ENCODE measurements around the gene PDE6B. TPM values are rescaled to one million over a fixed set of nuclear protein-coding genes. Genes with fewer than 3 reads are reported as not detected.

PDE6B gene
- total RNA-seq, 2 experiments from 2014 or later: 11.4 to 12.4 TPM

- Histone ChIP-seq H3K4me1 (ENCODE audit: insufficient read depth, low read length) (peaks cover 21% of the 10 kb centered on the region), H3K27me3 (ENCODE audit: control insufficient read depth in 1 of 2, insufficient read depth in 2 of 2, low read length in 2 of 2) (no peaks in the 10 kb centered on the region), H3K9me3 (ENCODE audit: control insufficient read depth in 1 of 2, insufficient read depth in 1 of 2, low read length in 2 of 2) (no peaks in the 10 kb centered on the region), H3K4me3 (ENCODE audit: low read length) (no peak overlapping the region), H3K36me3 (ENCODE audit: insufficient read depth, low read length) (peaks cover 22% of the 10 kb centered on the region), H3K27ac (ENCODE audit: low read depth in 1 of 2, low read length in 2 of 2) (no peak overlapping the region)
- TF ChIP-seq CTCF (IDR thresholded peaks at IDR 0.05): no peak
- Mint-ChIP-seq H3K4me3 (peak overlapping the region; percentile 75), H3K27me3 (no peaks in the 10 kb centered on the region), H3K9me3 (no peaks in the 10 kb centered on the region), H3K36me3 (ENCODE audit: low read depth) (peaks cover 34% of the 10 kb centered on the region), H3K27ac (no peak overlapping the region), H3K4me1 (ENCODE audit: low read depth) (peaks cover 4% of the 10 kb centered on the region)
- no peak for ATAC-seq (ENCODE audit: poor library complexity)
- ChIA-PET POLR2A (no interaction called here), CTCF (no interaction called here)
- no peak for DNase-seq
- intact Hi-C loops (cut with DNase I, micrococcal nuclease): loop anchor here (5.0 to 10.0 kb wide), 5 partner anchors 169 to 1333 kb away; partner anchors contain the start of genes GAK (in 1 of the 2), IDUA (in 1 of the 2), NELFA (in 1 of the 2) and TMEM175 (in 1 of the 2)
These were observed 46.4 kb downstream of the PDE6B start for GRCh38 chr4:671769-672168.

GRCh38 chr4:673349-674091 is 48.1 kb downstream of the PDE6B start:
- ChIA-PET CTCF (interaction anchor here (1.0 to 1.6 kb wide), 4 partner anchors 7 to 429 kb away, joined by 4 to 6 read pairs (median 4); no protein-coding TSS in a partner anchor), POLR2A (interaction anchor here (1.0 to 4.7 kb wide), 9 partner anchors 9 to 575 kb away, joined by 3 to 64 read pairs (median 7); partner anchors contain the start of genes CTBP1, GAK, IDUA and TMEM175)
- Mint-ChIP-seq H3K36me3 (ENCODE audit: low read depth) (peaks cover 34% of the 10 kb centered on the region), H3K4me3 (peak overlapping the region; percentile 81), H3K9me3 (no peaks in the 10 kb centered on the region), H3K4me1 (ENCODE audit: low read depth) (peaks cover 4% of the 10 kb centered on the region), H3K27ac (peak overlapping the region; percentile 87), H3K27me3 (no peaks in the 10 kb centered on the region)
- H3K36me3 ChIP-seq (ENCODE audit: insufficient read depth, low read length): peaks cover 22% of the 10 kb centered on the region
- no peak overlapping the region for H3K27ac ChIP-seq (ENCODE audit: low read depth in 1 of 2, low read length in 2 of 2)
- ATAC-seq (ENCODE audit: poor library complexity) (no peak), DNase-seq (no peak)
- H3K9me3 ChIP-seq (ENCODE audit: control insufficient read depth in 1 of 2, insufficient read depth in 1 of 2, low read length in 2 of 2): no peaks in the 10 kb centered on the region
- H3K4me3 ChIP-seq (ENCODE audit: low read length): peak overlapping the region; percentile 74
- intact Hi-C loops (cut with DNase I, micrococcal nuclease): loop anchor here (1.0 to 10.0 kb wide), 8 partner anchors 31 to 1331 kb away; partner anchors contain the start of genes PCGF3 (in 2 of the 2), GAK (in 1 of the 2), IDUA (in 1 of the 2) and NELFA (in 1 of the 2)
- H3K4me1 ChIP-seq (ENCODE audit: insufficient read depth, low read length): peaks cover 21% of the 10 kb centered on the region
- H3K27me3 ChIP-seq (ENCODE audit: control insufficient read depth in 1 of 2, insufficient read depth in 2 of 2, low read length in 2 of 2): no peaks in the 10 kb centered on the region
- no peak for TF ChIP-seq CTCF (IDR thresholded peaks at IDR 0.05)

GRCh38 chr4:674172-675035 is 49.0 kb downstream of the PDE6B start, which contains the start of the genes ATP5ME and MYL5:
ATP5ME (minus strand) TSS chr4:674276; CDS start chr4:674247, 29 bp downstream.
MYL5 (plus strand) TSS chr4:674542; CDS start chr4:678027, 3,485 bp downstream.
- Mint-ChIP-seq H3K9me3 (no peaks in the 10 kb centered on the region), H3K36me3 (ENCODE audit: low read depth) (peaks cover 34% of the 10 kb centered on the region), H3K4me3 (peak within 1 kb of the TSS; percentile 96), H3K27me3 (no peaks in the 10 kb centered on the region), H3K4me1 (ENCODE audit: low read depth) (peaks cover 4% of the 10 kb centered on the region), H3K27ac (peak within 1 kb of the TSS; percentile 87)
- H3K9me3 ChIP-seq (ENCODE audit: control insufficient read depth in 1 of 2, insufficient read depth in 1 of 2, low read length in 2 of 2): no peaks in the 10 kb centered on the region
- peaks cover 22% of the 10 kb centered on the region for H3K36me3 ChIP-seq (ENCODE audit: insufficient read depth, low read length)
- TF ChIP-seq CTCF (IDR thresholded peaks at IDR 0.05): peak; percentile 90
- no peaks in the 10 kb centered on the region for H3K27me3 ChIP-seq (ENCODE audit: control insufficient read depth in 1 of 2, insufficient read depth in 2 of 2, low read length in 2 of 2)
- POLR2A ChIA-PET: interaction anchor here (0.5 to 4.7 kb wide), 14 partner anchors 10 to 1038 kb away, joined by 3 to 64 read pairs (median 4); partner anchors contain the start of genes CTBP1, GAK, IDUA and SLBP
- H3K4me3 ChIP-seq (ENCODE audit: low read length): peak within 1 kb of the TSS; percentile 88
- peaks cover 21% of the 10 kb centered on the region for H3K4me1 ChIP-seq (ENCODE audit: insufficient read depth, low read length)
- H3K27ac ChIP-seq (ENCODE audit: low read depth in 1 of 2, low read length in 2 of 2): peak within 1 kb of the TSS; percentile 85 to 98
- ATAC-seq (ENCODE audit: poor library complexity) (peak; percentile 91), DNase-seq (peak; percentile 96 to 99 (median 97))
- CTCF ChIA-PET: interaction anchor here (1.0 to 1.6 kb wide), 5 partner anchors 8 to 432 kb away, joined by 3 to 6 read pairs (median 4); no protein-coding TSS in a partner anchor
- intact Hi-C loops (cut with DNase I, micrococcal nuclease): loop anchor here (1.0 to 10.0 kb wide), 9 partner anchors 30 to 1330 kb away; partner anchors contain the start of genes PCGF3 (in 2 of the 2), GAK (in 1 of the 2), IDUA (in 1 of the 2) and NELFA (in 1 of the 2)

Data from CD4-positive, alpha-beta T cell (primary cell).